Activated CD8-positive, alpha-beta memory T cell treated with anti-CD3 and anti-CD28 coated beads, Interleukin-2, amount 50 U/mL, for 4 hours (primary cell): ENCODE data around the gene LIPT1.
"Not testable (repeated sequence)": the region's sequence is repeated elsewhere in the genome, so short reads cannot be mapped to it uniquely, and the experiment has no call there.

Source experiments
- DNase-seq: peaks from one replicate; pipeline ENCODE4 v3.0.0-alpha.2; 2020

Gene LIPT1

GRCh38 chr2:99154643-99155536, at the start of gene LIPT1, which contains the start of gene TSGA10:
Gene LIPT1 (plus strand): TSS chr2:99154967. CDS start chr2:99161958, 6,991 bp downstream.
Gene TSGA10 (minus strand): TSS chr2:99154942. CDS start chr2:99109439, 45,503 bp downstream.
- peak; percentile 92 for DNase-seq

- no peak for DNase-seq
Measured at GRCh38 chr2:99106913-99107312, 47.9 kb upstream of the LIPT1 start.

GRCh38 chr2:99111236-99111635, 43.5 kb upstream of the LIPT1 start:
- DNase-seq: no peak

GRCh38 chr2:99111945-99112344, 42.8 kb upstream of the LIPT1 start:
- no peak for DNase-seq

- no peak for DNase-seq
Measured at GRCh38 chr2:99112617-99113016, 42.1 kb upstream of the LIPT1 start.

GRCh38 chr2:99127981-99128380, 26.8 kb upstream of the LIPT1 start:
- DNase-seq: no peak

- not testable (repeated sequence) for DNase-seq
Measured at GRCh38 chr2:99135044-99135556, 19.7 kb upstream of the LIPT1 start.

- no peak for DNase-seq
Measured at GRCh38 chr2:99139003-99139402, 15.8 kb upstream of the LIPT1 start.

GRCh38 chr2:99140056-99140859, 14.5 kb upstream of the LIPT1 start:
- no peak for DNase-seq

- DNase-seq: no peak
Measured at GRCh38 chr2:99140860-99141109, 14.0 kb upstream of the LIPT1 start.

GRCh38 chr2:99141110-99142108, 13.4 kb upstream of the LIPT1 start, which contains the start of gene C2orf15:
Gene C2orf15 (plus strand): TSS chr2:99141707. CDS start chr2:99150559, 8,852 bp downstream.
- DNase-seq: peak; percentile 98

GRCh38 chr2:99150706-99151105, 4.1 kb upstream of the LIPT1 start:
- no peak for DNase-seq

GRCh38 chr2:99152199-99152895, 2.4 kb upstream of the LIPT1 start:
- no peak for DNase-seq

GRCh38 chr2:99153921-99154604, 704 bp upstream of the LIPT1 start:
- DNase-seq: no peak

GRCh38 chr2:99156891-99157290, 2.1 kb downstream of the LIPT1 start:
- no peak for DNase-seq

GRCh38 chr2:99158599-99158998, 3.8 kb downstream of the LIPT1 start:
- DNase-seq: no peak

GRCh38 chr2:99159594-99159993, 4.8 kb downstream of the LIPT1 start:
- no peak for DNase-seq

GRCh38 chr2:99166218-99166617, 11.5 kb downstream of the LIPT1 start:
- no peak for DNase-seq

GRCh38 chr2:99169534-99169933, 14.8 kb downstream of the LIPT1 start:
- DNase-seq: no peak

GRCh38 chr2:99171377-99172140, 16.8 kb downstream of the LIPT1 start:
- no peak for DNase-seq
